ENCODE measurements around the gene SLC5A11. TPM values are rescaled to one million over a fixed set of nuclear protein-coding genes. Genes with fewer than 3 reads are reported as not detected.

Gene SLC5A11
- total RNA-seq, 1 donor from 2014 or later = not detected

GRCh38 chr16:24930440-24930839 is 84.7 kb downstream of the SLC5A11 start:
- Mint-ChIP-seq H3K27me3 (ENCODE audit: low read depth, unreplicated experiment) (no peaks in the 10 kb centered on the region), H3K27ac (ENCODE audit: unreplicated experiment) (no peak overlapping the region), H3K9me3 (ENCODE audit: unreplicated experiment) (no peaks in the 10 kb centered on the region), H3K36me3 (ENCODE audit: low read depth, unreplicated experiment) (peaks cover 9% of the 10 kb centered on the region), H3K4me3 (ENCODE audit: unreplicated experiment) (no peak overlapping the region), H3K4me1 (ENCODE audit: low read depth, unreplicated experiment) (no peaks in the 10 kb centered on the region)
- H4K20me1 ChIP-seq (ENCODE audit: insufficient read depth, low read length) = no peaks in the 10 kb centered on the region
- no peak overlapping the region for H3K9ac ChIP-seq (ENCODE audit: low read length)
- H3K9me3 ChIP-seq (ENCODE audit: insufficient read depth, low read depth, low read length) = no peaks in the 10 kb centered on the region
- no peak overlapping the region for H3K4me3 ChIP-seq (ENCODE audit: insufficient read depth, low read depth, low read length)
- no peak overlapping the region for H3K27ac ChIP-seq (ENCODE audit: low read depth, low read length)
- H3K36me3 ChIP-seq (ENCODE audit: insufficient read depth, low read length) = peaks cover 17% of the 10 kb centered on the region
- FAIRE-seq (no peak), DNase-seq (ENCODE audit: low read depth) (no peak)
- no peaks in the 10 kb centered on the region for H3K79me2 ChIP-seq (ENCODE audit: insufficient read depth, low read length)
- no peaks in the 10 kb centered on the region for H3K4me1 ChIP-seq (ENCODE audit: insufficient read depth, low read length)
- TF ChIP-seq CTCF (IDR thresholded peaks at IDR 0.05; ENCODE audit: insufficient read depth, low read depth, low read length) (no peak), EZH2 (IDR thresholded peaks at IDR 0.05; ENCODE audit: insufficient read depth, low read length) (no peak)
- H2AFZ ChIP-seq (ENCODE audit: low read depth, low read length) = no peak overlapping the region
- no peaks in the 10 kb centered on the region for H3K27me3 ChIP-seq (ENCODE audit: insufficient read depth, low read length)
- no peak overlapping the region for H3K4me2 ChIP-seq (ENCODE audit: low read length)

GRCh38 chr16:24931091-24931490 is 85.3 kb downstream of the SLC5A11 start:
- H3K9ac ChIP-seq (ENCODE audit: low read length) = no peak overlapping the region
- H3K9me3 Mint-ChIP-seq (ENCODE audit: unreplicated experiment) = no peaks in the 10 kb centered on the region
- H3K4me1 Mint-ChIP-seq (ENCODE audit: low read depth, unreplicated experiment) = no peaks in the 10 kb centered on the region
- no peaks in the 10 kb centered on the region for H3K9me3 ChIP-seq (ENCODE audit: insufficient read depth, low read depth, low read length)
- no peak for DNase-seq (ENCODE audit: low read depth)
- no peak overlapping the region for H3K27ac Mint-ChIP-seq (ENCODE audit: unreplicated experiment)
- peaks cover 9% of the 10 kb centered on the region for H3K36me3 Mint-ChIP-seq (ENCODE audit: low read depth, unreplicated experiment)
- no peaks in the 10 kb centered on the region for H3K27me3 Mint-ChIP-seq (ENCODE audit: low read depth, unreplicated experiment)
- peaks cover 17% of the 10 kb centered on the region for H3K36me3 ChIP-seq (ENCODE audit: insufficient read depth, low read length)
- H4K20me1 ChIP-seq (ENCODE audit: insufficient read depth, low read length) = no peaks in the 10 kb centered on the region
- H3K4me3 Mint-ChIP-seq (ENCODE audit: unreplicated experiment) = no peak overlapping the region
- H3K4me2 ChIP-seq (ENCODE audit: low read length) = no peak overlapping the region
- TF ChIP-seq EZH2 (IDR thresholded peaks at IDR 0.05; ENCODE audit: insufficient read depth, low read length) = no peak
- TF ChIP-seq CTCF (IDR thresholded peaks at IDR 0.05; ENCODE audit: insufficient read depth, low read depth, low read length) = no peak
- no peak for FAIRE-seq
- H3K27me3 ChIP-seq (ENCODE audit: insufficient read depth, low read length) = no peaks in the 10 kb centered on the region
- no peak overlapping the region for H2AFZ ChIP-seq (ENCODE audit: low read depth, low read length)
- no peak overlapping the region for H3K4me3 ChIP-seq (ENCODE audit: insufficient read depth, low read depth, low read length)
- no peak overlapping the region for H3K27ac ChIP-seq (ENCODE audit: low read depth, low read length)
- H3K79me2 ChIP-seq (ENCODE audit: insufficient read depth, low read length) = no peaks in the 10 kb centered on the region
- no peaks in the 10 kb centered on the region for H3K4me1 ChIP-seq (ENCODE audit: insufficient read depth, low read length)

- no peaks in the 10 kb centered on the region for H3K4me1 ChIP-seq (ENCODE audit: insufficient read depth, low read length)
- DNase-seq (ENCODE audit: low read depth) = no peak
- no peak for FAIRE-seq
- H3K4me2 ChIP-seq (ENCODE audit: low read length) = no peak overlapping the region
- TF ChIP-seq CTCF (IDR thresholded peaks at IDR 0.05; ENCODE audit: insufficient read depth, low read depth, low read length) = no peak
- TF ChIP-seq EZH2 (IDR thresholded peaks at IDR 0.05; ENCODE audit: insufficient read depth, low read length) = no peak
- H2AFZ ChIP-seq (ENCODE audit: low read depth, low read length) = no peak overlapping the region
- no peaks in the 10 kb centered on the region for H3K79me2 ChIP-seq (ENCODE audit: insufficient read depth, low read length)
- Mint-ChIP-seq H3K4me3 (ENCODE audit: unreplicated experiment) (no peak overlapping the region), H3K4me1 (ENCODE audit: low read depth, unreplicated experiment) (no peaks in the 10 kb centered on the region), H3K36me3 (ENCODE audit: low read depth, unreplicated experiment) (peaks cover 9% of the 10 kb centered on the region), H3K27me3 (ENCODE audit: low read depth, unreplicated experiment) (no peaks in the 10 kb centered on the region), H3K9me3 (ENCODE audit: unreplicated experiment) (no peaks in the 10 kb centered on the region), H3K27ac (ENCODE audit: unreplicated experiment) (no peak overlapping the region)
- H3K9ac ChIP-seq (ENCODE audit: low read length) = no peak overlapping the region
- no peak overlapping the region for H3K4me3 ChIP-seq (ENCODE audit: insufficient read depth, low read depth, low read length)
- H3K36me3 ChIP-seq (ENCODE audit: insufficient read depth, low read length) = peaks cover 37% of the 10 kb centered on the region
- H3K27me3 ChIP-seq (ENCODE audit: insufficient read depth, low read length) = no peaks in the 10 kb centered on the region
- H3K27ac ChIP-seq (ENCODE audit: low read depth, low read length) = no peak overlapping the region
- H3K9me3 ChIP-seq (ENCODE audit: insufficient read depth, low read depth, low read length) = no peaks in the 10 kb centered on the region
- H4K20me1 ChIP-seq (ENCODE audit: insufficient read depth, low read length) = no peaks in the 10 kb centered on the region
Measured at GRCh38 chr16:24935336-24935735, 89.6 kb downstream of the SLC5A11 start.
